ENCODE measurements around the gene ZBTB5.

DNA sequence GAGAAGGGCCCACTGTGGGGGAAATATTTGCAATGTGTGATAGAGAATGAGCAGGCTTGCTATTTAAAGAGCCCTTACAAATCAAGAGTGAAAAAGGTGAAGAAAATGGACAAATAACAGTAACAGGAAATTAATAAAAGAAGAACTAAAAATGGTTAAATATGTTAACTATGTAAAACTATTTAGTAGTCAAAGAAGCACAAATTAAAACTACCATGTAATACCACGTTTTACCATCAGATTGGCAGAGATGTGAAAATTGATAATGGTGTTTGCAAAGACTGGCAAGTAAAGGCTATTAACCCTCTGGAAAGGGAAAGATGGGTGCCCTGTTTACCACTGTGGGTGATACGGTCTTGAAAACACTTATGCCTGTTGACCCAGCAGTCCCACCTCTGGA lies 65.9 kb downstream of the ZBTB5 start:
- TF ChIP-seq, protein P1, sequence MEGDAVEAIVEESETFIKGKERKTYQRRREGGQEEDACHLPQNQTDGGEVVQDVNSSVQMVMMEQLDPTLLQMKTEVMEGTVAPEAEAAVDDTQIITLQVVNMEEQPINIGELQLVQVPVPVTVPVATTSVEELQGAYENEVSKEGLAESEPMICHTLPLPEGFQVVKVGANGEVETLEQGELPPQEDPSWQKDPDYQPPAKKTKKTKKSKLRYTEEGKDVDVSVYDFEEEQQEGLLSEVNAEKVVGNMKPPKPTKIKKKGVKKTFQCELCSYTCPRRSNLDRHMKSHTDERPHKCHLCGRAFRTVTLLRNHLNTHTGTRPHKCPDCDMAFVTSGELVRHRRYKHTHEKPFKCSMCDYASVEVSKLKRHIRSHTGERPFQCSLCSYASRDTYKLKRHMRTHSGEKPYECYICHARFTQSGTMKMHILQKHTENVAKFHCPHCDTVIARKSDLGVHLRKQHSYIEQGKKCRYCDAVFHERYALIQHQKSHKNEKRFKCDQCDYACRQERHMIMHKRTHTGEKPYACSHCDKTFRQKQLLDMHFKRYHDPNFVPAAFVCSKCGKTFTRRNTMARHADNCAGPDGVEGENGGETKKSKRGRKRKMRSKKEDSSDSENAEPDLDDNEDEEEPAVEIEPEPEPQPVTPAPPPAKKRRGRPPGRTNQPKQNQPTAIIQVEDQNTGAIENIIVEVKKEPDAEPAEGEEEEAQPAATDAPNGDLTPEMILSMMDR (conservative IDR thresholded peaks at IDR 0.05; ENCODE audit: low read length) = no peak
- TF ChIP-seq EZH2phosphoT487 (IDR thresholded peaks at IDR 0.05; ENCODE audit: borderline replicate concordance) = no peak
